Medulla oblongata (tissue), 1 donor: ENCODE data around the gene ADGRA1.

Experiments
- DNase-seq: peaks from one replicate; pipeline ENCODE4 v3.0.0-alpha.2; 2015; ENCODE audit errors: extremely low spot score

Gene ADGRA1

DNA sequence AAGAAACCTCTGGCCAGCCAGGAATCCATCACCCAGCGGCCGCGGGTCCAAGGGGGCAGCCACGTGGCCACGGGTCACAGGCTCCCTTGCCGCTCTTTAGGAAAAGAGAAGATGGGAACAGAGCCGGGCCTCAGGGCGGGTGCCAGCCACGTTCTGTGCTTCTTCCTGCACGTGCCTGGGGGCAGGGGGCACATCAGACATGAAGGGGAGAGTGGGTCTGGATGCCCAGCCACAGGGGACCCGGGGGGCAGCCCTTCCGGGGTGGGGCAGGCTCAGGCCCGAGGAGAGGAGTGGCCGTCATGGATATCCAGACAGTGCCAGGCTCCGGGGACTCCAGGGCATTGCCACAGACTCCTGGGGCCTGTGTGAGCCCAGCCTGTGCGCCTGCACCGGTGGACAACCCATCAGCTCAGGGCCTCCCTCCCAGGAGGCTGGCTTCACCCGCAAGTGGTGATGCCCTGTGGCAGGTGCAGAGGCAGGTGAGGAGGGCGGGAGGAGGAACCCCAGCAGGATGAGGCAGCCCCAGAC is 31.0 kb upstream of the ADGRA1 start:
- no peak for DNase-seq

DNA sequence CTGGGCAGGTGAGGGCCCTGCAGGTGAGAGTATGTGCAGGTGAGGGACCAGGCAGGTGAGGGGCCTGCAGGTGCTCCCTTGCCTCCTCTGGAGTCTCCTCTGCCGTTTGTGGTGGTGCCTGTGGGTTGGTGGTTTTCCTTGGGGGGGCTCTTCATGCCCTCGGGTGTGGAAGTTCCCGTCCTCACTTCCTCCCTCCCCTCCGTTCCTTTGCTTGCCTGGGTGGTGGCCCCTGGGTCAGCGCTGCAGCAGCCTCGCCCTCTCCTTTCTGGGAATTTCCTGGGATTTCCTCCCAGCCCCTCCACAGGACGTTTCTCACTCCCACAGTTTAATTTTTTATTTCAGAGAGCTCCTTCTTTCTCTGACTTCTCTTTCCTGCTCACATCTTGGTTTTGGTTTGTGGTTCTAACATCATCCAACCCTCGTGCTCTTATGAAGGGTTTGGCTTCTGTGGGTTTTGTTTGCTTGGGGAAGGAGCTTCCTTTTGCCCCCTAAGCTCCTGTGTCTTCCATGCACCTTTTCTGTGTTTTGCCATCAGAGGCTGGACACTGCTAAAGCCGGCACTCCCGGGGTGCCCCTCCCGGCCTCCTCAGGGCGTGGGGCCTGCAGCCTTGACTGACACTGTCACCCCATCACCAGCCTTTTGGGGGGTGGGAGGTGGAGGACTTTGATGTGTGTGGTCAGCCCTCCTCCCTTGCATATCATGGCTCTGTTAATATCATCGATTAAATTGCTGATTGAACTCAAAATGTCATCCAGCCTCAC is 29.2 kb upstream of the ADGRA1 start:
- no peak for DNase-seq

DNA sequence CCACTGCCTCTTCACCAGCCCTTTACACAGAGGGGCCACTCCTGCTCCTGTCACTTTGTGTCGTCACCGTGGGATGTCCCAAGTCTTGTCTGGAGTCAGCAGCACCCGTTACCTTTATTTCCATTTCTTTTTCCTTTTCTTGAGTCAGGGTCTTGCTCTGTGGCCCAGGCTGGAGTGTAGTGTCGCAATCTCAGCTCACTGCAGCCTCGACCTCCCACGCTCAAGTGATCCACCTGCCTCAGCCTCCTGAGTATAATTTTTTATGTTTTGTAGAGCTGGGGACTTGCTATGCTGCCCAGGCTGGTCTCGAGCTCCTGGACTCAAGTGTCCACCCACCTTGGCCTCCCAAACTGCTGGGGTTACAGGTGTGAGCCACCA is 28.6 kb upstream of the ADGRA1 start:
- no peak for DNase-seq

DNA sequence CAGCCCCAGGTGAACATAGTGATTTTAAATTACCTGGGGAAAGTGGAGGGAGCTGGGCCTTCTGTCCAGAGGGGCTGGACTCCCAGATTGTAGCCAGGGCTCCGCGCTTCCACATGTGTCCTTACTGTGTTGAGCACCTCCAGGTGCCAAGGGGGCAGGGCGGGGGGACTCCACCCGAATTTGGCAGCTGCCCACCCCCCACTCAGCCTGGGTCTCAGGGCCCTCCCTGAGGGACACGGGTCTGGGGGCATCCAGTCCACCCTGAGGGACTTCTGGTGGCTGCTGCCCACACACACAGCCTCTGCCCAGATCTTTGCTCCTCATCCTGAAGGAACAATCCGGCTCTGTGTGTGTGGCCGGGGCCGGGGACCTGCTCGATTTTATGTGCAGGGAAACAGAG is 28.2 kb upstream of the ADGRA1 start:
- DNase-seq, result no peak

GRCh38 chr10:133060022-133060421 is 27.7 kb upstream of the ADGRA1 start:
- DNase-seq, result no peak

DNA sequence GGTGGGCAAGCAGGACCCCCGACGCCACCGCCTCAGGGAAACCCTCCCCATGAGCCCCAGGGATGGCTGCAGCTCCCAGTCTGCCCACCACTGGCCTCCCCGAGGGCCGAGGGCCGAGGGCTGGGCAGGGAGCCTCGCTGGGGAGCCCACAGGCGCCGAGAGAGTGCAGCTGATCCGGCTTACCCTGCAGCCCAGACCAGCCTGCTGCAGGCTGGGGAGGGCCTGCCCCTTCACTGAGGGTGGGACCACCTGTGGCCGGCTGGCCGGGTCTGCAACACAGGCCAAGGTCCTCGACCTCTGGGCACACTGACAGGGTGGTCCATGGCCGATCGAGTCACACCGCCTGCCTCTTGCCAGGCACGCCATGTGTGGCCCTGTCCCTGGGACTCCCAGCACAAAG is 27.3 kb upstream of the ADGRA1 start:
- no peak for DNase-seq

GRCh38 chr10:133060881-133061280 is 26.8 kb upstream of the ADGRA1 start:
- no peak for DNase-seq

DNA sequence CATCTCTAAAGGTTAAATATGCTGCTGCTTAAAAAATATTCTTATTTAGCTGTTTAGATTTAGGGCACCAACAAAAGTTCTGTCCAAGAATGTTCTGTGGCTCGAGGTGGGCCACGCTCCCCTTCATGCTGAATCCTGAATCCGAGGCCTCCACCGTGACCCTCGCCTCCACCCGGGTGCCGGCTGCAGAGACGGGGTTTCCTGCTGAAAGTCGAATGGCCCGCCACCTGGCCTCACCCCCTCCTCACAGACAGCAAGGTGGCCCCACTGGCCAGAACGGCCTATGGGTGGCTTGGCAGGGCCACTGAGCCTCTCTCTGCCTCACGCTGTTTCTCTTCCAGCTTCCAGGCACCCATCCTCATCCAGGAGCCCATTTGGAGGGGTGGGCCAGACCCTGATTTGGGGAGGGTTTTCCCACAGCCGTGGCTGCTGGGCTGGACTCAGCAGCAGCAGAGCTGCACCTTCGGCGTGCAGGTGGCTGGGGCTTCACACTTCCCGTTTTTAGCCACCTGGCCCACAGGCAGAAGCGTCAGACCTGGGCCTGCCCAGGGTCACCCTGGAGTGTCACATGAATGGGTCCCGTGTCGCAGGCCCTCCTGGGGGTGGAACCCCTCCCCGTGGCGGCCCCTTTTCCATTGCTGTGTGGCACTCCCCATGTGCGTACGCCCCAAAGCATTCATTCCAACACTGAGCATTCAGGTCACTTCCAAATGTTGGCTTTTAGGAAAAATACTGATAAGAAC is 26.3 kb upstream of the ADGRA1 start:
- no peak for DNase-seq

GRCh38 chr10:133062085-133062484 is 25.6 kb upstream of the ADGRA1 start:
- DNase-seq, result no peak

GRCh38 chr10:133062635-133063034 is 25.1 kb upstream of the ADGRA1 start:
- no peak for DNase-seq

GRCh38 chr10:133067149-133068105 is 20.3 kb upstream of the ADGRA1 start:
- no peak for DNase-seq

DNA sequence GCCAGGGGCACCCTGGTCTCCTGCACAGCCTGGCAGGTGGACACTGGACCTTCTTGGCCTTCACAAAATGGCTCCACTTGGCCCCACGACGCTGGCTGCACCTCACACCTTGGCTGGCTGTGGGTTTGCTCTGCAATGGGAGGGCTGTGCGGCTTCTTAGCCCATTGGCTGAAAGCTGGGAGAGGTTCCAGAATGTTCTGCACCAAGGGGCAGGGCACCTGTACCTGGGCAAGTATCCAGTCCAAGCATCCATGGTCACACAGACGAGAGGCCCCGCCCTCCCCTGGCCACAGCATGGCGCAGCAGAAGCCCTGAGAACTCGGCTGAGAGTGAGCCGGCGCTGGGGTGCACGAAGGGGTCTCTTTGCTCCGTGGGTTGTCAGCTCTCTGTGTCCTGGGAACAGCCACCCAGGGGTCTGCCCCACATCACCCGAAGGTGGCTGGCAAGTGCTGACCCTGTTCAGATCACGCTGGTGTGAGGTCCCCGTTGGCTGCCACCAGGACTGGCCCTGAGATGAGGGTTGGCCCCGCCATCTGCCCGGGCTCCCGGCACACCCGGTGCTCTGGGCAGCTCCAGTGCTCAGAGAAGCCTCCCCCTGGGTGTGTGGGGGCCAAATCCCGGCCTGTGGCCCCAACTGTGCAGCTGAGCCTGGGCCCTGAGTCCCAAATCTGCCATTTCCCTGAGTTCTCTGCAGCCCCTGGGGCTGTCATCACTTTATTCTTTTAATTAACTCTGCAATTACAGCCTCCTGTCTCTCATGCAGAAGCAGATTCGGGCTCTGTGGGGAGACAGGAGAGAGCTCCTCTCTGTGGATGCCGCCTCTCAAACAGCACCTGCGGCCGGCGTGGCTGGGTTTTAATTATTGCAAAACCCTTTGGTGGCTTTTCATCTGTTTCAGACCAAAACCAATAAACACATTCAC is 19.4 kb upstream of the ADGRA1 start:
- DNase-seq, result no peak

DNA sequence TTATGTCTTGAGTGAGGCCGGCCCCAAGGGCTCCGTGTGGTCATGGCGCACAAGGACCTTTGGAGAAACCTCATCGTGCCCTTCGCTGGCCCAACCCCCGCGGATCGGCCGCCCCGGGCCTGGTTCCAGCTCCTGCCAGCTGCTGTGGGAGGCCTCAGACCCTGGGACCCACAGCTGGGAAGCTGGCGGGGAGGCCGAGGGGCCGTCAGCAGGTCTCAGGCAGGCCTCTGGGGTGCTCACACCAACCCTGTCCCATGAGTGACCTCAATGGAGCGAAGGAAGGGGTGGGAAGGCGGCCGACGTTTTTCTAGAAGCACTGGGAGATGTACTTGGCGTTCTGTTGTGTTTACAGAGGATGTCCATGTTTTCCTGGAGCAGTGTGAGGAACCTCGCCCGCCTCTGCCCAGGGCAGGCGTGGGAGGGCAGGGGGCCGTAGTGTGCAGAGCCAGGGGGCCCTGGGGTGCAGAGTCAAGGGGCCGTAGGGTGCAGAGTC is 18.6 kb upstream of the ADGRA1 start:
- DNase-seq, result no peak

DNA sequence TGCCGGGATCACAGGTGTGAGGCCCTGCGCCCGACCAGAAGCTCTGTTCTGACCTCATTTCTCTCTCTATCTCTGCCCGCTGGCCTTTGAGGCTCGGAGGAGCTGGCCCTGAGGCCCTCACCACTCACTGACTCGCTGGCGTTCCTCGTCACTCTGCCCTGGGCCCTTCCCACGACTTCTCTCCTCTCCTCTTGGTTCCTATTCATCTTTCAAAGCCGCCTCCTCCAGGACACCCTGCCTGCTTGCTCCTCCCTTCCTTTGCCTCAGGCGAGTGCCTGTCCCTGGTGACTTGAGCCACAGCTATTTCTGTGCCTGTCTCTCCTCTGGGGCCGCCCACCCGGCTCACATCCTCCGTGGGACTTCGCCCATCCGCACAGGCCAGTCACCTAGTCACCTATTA is 17.3 kb upstream of the ADGRA1 start:
- no peak for DNase-seq

GRCh38 chr10:133070810-133071209 is 16.9 kb upstream of the ADGRA1 start:
- DNase-seq, result no peak

- no peak for DNase-seq
These were observed 16.0 kb upstream of the ADGRA1 start for GRCh38 chr10:133071733-133072132.

DNA sequence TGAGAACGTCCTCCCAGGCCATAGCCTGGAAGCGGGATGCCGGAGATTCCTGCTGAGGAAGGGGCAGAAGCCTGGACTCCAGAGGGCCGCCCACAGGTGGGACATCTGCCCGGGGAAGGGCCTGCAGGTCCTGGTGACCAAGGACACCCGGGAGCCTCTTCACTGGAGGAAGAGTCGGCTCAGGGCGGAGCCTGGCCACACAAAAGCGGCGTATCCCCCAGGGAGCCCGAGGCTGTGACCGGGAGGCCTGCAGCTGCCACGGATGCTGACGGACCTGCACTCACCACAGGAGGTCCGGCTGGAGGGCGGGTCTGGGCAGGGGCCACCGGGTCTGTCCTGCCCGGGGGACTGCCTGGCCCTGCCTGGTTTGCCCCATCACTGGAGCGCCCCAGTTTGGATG is 15.5 kb upstream of the ADGRA1 start:
- DNase-seq, result no peak

DNA sequence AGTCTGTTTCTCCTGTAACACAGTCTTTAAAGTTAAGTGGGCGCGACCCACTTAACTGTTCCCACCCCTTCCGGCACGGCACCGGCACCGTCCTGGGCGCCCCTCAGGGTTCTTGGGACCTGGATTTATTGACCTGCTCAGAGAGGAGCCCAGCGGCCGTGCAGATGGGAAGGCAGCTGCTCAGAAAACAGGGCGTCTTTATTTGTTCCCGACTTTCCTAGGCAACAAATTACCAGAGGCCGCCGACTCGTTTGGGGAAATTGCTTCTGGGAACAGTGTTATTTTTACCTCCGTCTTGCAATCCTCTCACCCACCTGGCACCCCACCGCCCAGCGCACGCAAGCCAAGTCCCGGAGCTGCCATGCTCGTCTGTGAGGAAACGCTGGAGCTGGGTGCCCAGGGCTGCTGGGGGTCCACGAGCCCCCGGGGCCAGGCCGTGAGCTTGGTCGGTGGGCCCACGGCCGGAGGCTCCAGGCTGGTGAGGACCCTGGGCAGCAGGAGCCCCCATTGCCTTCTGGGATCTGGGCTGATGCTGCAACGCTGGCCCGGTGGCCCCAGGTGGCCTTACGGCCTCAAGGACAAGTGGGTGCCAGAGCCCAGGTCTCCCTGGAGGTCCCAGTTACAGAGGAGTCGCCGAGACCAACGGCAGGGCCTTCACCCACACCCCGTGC is 14.9 kb upstream of the ADGRA1 start:
- DNase-seq, result no peak

GRCh38 chr10:133075346-133076137 is 12.2 kb upstream of the ADGRA1 start:
- no peak for DNase-seq
